Mucosa of descending colon (tissue), 3 donors: Measurements from ENCODE around the gene USP36. TPM values are rescaled to one million over a fixed set of nuclear protein-coding genes. Genes with fewer than 3 reads are reported as not detected.

Source experiments
- ATAC-seq: fragments of 200-7000 bp; cut with Tn5 transposase; one replicate; pipeline ENCODE4 v1.9.1; 2020; ENCODE audit warnings: mild to moderate bottlenecking, moderate library complexity
- DNase-seq, 3 donors: peaks; one replicate each; pipeline ENCODE4 v3.0.0-alpha.2; 2020
- H3K36me3 ChIP-seq: fragments of 200-600 bp; one replicate; pipeline ENCODE4 v1.8.0; 2021; ENCODE audit warnings: low read depth, mild to moderate bottlenecking
- H3K4me1 ChIP-seq: fragments of 200-600 bp; one replicate; pipeline ENCODE4 v1.8.0; 2021; ENCODE audit warnings: low read depth, mild to moderate bottlenecking
- H3K4me3 ChIP-seq: fragments of 200-600 bp; one replicate; pipeline ENCODE4 v1.8.0; 2021; ENCODE audit warnings: mild to moderate bottlenecking
- H3K9me3 ChIP-seq: fragments of 200-600 bp; one replicate; pipeline ENCODE4 v1.8.0; 2021; ENCODE audit warnings: mild to moderate bottlenecking
- intact Hi-C, 2 donors: fragments of 100-400 bp; cut with DNase I in 1 of 2; cut with micrococcal nuclease in 1 of 2; formaldehyde crosslinking; loops; one replicate each; pipeline versions ENCODE4 v1.11.0 to v1.11.1; 2022; cut with DNase I, micrococcal nuclease
- total RNA-seq, 3 donors: library from RNA; stranded (reverse); fragmentation: NEBNext Ultra II Directional in 2 of 3; extraction: Animal tissue kit (Norgen Biotek cat#: 25700) in 2 of 3; gene quantifications; one replicate each; pipeline versions ENCODE4 v1.2.1 to v1.2.4, GENCODE V29; 2021 to 2023
- TF ChIP-seq, protein P1 (sequence below): fragments of 200-600 bp; IDR thresholded peaks from one replicate; pipeline ENCODE4 v1.8.0; 2022; ENCODE audit warnings: antibody characterized with exemption, mild to moderate bottlenecking
- donor health status: DM: no; HTN: no; CAD: no; lungs with moderate emphysema.
- donor health status: DM: no; HTN: no; CAD: no.
- donor health status: DM: no; HTN: yes; CAD: no.

The USP36 gene
- total RNA-seq, 3 donors from 2014 or later = 36.0 to 67.7 (median 41.4) TPM

DNA sequence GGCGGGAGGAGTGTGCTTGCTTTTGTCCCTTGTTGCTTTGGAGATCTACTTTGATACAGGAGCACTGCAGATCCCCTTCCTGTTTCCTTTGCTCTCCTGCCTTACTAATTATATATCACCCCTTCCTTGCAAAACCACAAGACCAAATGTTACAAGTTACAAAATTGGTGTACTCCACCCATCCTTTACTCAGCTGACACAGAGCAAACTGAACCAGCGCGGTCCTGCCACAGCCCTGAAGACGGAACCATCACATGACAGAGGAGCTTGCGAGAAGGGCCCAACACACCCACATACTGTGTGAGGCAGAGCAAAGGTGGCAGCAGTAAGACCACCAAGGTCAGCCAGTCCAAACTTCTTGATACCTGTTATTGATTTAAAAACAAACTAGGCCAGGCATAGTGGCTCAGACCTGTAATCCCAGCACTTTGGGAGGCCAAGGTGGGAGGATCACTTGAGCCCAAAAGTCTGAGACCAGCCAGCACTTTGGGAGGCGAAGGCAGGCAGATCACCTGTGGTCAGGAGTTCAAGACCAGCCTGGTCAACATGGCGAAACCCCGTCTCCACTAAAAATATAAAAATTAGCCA, 91.8 kb downstream of the USP36 start:
- intact Hi-C loops = no loop called here
- TF ChIP-seq, protein P1, sequence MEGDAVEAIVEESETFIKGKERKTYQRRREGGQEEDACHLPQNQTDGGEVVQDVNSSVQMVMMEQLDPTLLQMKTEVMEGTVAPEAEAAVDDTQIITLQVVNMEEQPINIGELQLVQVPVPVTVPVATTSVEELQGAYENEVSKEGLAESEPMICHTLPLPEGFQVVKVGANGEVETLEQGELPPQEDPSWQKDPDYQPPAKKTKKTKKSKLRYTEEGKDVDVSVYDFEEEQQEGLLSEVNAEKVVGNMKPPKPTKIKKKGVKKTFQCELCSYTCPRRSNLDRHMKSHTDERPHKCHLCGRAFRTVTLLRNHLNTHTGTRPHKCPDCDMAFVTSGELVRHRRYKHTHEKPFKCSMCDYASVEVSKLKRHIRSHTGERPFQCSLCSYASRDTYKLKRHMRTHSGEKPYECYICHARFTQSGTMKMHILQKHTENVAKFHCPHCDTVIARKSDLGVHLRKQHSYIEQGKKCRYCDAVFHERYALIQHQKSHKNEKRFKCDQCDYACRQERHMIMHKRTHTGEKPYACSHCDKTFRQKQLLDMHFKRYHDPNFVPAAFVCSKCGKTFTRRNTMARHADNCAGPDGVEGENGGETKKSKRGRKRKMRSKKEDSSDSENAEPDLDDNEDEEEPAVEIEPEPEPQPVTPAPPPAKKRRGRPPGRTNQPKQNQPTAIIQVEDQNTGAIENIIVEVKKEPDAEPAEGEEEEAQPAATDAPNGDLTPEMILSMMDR = no peak
- Histone ChIP-seq H3K4me3 (no peak overlapping the region), H3K36me3 (no peaks in the 10 kb centered on the region), H3K4me1 (peaks cover 21% of the 10 kb centered on the region), H3K9me3 (no peaks in the 10 kb centered on the region)
- ATAC-seq (peak; percentile 89), DNase-seq (peak; percentile 60 to 85 (median 66))

- ATAC-seq = peak; percentile 28
- Histone ChIP-seq H3K4me3 (no peak overlapping the region), H3K4me1 (peaks cover 21% of the 10 kb centered on the region), H3K36me3 (no peaks in the 10 kb centered on the region), H3K9me3 (no peaks in the 10 kb centered on the region)
- no peak for DNase-seq
- intact Hi-C loops = no loop called here
- TF ChIP-seq, protein P1 = no peak
Observed at GRCh38 chr17:78748048-78748729, 92.4 kb downstream of the USP36 start.

- Histone ChIP-seq H3K9me3 (no peaks in the 10 kb centered on the region), H3K4me3 (no peak overlapping the region), H3K4me1 (peaks cover 21% of the 10 kb centered on the region), H3K36me3 (no peaks in the 10 kb centered on the region)
- no peak for ATAC-seq
- no peak for DNase-seq
- TF ChIP-seq, protein P1 = no peak
- intact Hi-C loops = no loop called here
Observed at GRCh38 chr17:78747488-78747887, 93.1 kb downstream of the USP36 start.

DNA sequence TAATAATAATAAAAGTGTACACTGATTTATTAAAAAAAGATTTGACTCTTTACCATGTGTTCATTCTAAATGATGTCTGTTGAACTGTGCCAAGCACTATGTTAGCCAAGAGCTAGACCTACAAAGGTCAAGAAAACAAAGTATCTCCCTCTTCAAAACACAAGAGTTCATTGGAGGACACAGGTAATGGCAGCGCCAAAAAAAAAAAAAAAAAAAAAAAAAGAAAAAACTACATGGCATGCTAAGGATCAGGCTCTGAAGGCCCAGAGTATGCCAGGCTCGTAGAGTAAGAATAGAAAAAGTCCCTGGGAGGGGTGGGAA, 93.7 kb downstream of the USP36 start:
- intact Hi-C loops = no loop called here
- Histone ChIP-seq H3K36me3 (no peaks in the 10 kb centered on the region), H3K9me3 (no peaks in the 10 kb centered on the region), H3K4me3 (no peak overlapping the region), H3K4me1 (peaks cover 26% of the 10 kb centered on the region)
- ATAC-seq (no peak), DNase-seq (no peak)
- TF ChIP-seq, protein P1 = no peak

DNA sequence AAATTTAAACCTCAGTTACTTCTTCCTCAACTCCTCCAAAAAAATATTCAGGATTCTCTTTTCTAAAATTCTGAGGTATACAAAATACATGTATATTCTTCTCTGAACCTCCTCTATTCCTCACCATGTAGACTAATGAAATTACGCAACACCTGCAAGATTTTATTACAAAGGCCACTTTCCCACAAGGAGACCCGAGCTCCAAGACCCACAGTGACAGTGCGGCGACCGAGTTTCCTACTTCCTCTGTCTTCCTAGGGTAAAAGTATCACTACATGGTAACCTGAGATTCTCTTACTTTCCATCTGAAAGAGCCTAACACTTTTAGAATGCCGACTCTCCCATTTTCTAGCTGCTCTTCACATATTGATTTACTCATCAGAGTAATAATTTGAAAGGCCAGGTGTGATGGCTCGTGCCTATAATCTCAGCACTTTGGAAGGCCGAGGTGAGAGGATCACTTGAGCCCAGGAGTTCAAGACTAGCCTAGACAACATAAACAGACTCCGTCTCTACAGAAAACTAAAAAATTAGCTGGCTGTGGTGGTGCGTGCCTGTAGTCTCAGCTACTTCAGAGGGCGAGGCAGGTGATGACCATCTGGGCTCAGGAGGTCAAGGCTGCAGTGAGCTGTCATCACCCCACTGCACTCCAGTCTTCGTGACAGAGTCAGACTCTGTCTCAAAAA, 94.2 kb downstream of the USP36 start:
- no peak for ATAC-seq
- H3K4me1 ChIP-seq = peaks cover 27% of the 10 kb centered on the region
- H3K9me3 ChIP-seq = no peaks in the 10 kb centered on the region
- TF ChIP-seq, protein P1 = no peak
- H3K36me3 ChIP-seq = no peaks in the 10 kb centered on the region
- intact Hi-C loops = no loop called here
- no peak for DNase-seq
- no peak overlapping the region for H3K4me3 ChIP-seq

Other genes with a start within 250 kb of the USP36 start
- gene CYTH1, start 58.5 kb downstream of the USP36 start, total RNA-seq = 10 to 100 TPM; 60.3 to 99.4 (median 91.6) TPM
- gene CEP295NL, start 62.4 kb upstream of the USP36 start, total RNA-seq = 1 to 10 TPM; 1.4 to 2.5 (median 2.0) TPM
- 100 to 1,000 TPM in 1 of 3 donors, 10 to 100 TPM in 2; 44.9 to 268 (median 91.3) TPM for gene TIMP2, start 84.6 kb upstream of the USP36 start, total RNA-seq
- gene LGALS3BP, start 139.1 kb upstream of the USP36 start, total RNA-seq = 100 to 1,000 TPM; 329 to 838 (median 752) TPM
- gene CANT1, start 168.9 kb upstream of the USP36 start, total RNA-seq = 100 to 1,000 TPM; 159 to 376 (median 242) TPM
- 10 to 100 TPM; 16.9 to 33.3 (median 22.1) TPM for gene C1QTNF1, start 183.4 kb upstream of the USP36 start, total RNA-seq
- 100 to 1,000 TPM in 1 of 3 donors, 10 to 100 TPM in 2; 89.6 to 160 (median 97.4) TPM for gene ENGASE, start 234.0 kb upstream of the USP36 start, total RNA-seq